Purkinje cell (primary cell): Measurements from ENCODE around the gene PLCB3. TPM values are rescaled to one million over a fixed set of nuclear protein-coding genes. Genes with fewer than 3 reads are reported as not detected.

Experiments
- polyA plus RNA-seq: library from polyadenylated mRNA; unstranded; fragments of >200 nt; fragmentation: Nextera tagmentation; gene quantifications from 2 replicates; pipeline ENCODE4 v1.2.1, GENCODE V29; 2014

The PLCB3 gene
- polyA plus RNA-seq, 1 donor from 2014 or later, result 9.9 TPM

GRCh38 chr11:64317961-64318765, 66.8 kb downstream of the PLCB3 start, which contains the start of gene PRDX5:
Gene PRDX5 (plus strand): TSS chr11:64318121. CDS start chr11:64318216, 95 bp downstream.

Other genes with a start within 250 kb of the PLCB3 start
- 0.59 TPM in 1 of 2 replicates, not detected in the other for gene FLRT1, start 215.6 kb upstream of the PLCB3 start, polyA plus RNA-seq
- 1.9 TPM in 1 of 2 replicates, not detected in the other for gene MACROD1, start 85.4 kb upstream of the PLCB3 start, polyA plus RNA-seq
- 43.6 and 47.9 TPM in 2 replicates for gene STIP1, start 65.4 kb upstream of the PLCB3 start, polyA plus RNA-seq
- not detected in 2 replicates for gene FERMT3, start 44.8 kb upstream of the PLCB3 start, polyA plus RNA-seq
- gene TRPT1, start 25.3 kb upstream of the PLCB3 start, polyA plus RNA-seq, result 15.5 and 43.1 TPM in 2 replicates
- gene NUDT22, start 25.3 kb upstream of the PLCB3 start, polyA plus RNA-seq, result 8.7 and 9.8 TPM in 2 replicates
- gene DNAJC4, start 21.0 kb upstream of the PLCB3 start, polyA plus RNA-seq, result 8.8 and 9.0 TPM in 2 replicates
- gene VEGFB, start 16.9 kb upstream of the PLCB3 start, polyA plus RNA-seq, result 9.3 and 11.2 TPM in 2 replicates
- 387 and 624 TPM in 2 replicates for gene FKBP2, start 10.4 kb upstream of the PLCB3 start, polyA plus RNA-seq
- gene PPP1R14B, start 4.6 kb upstream of the PLCB3 start, polyA plus RNA-seq, result 25.5 and 42.6 TPM in 2 replicates
- gene BAD, start 33.1 kb downstream of the PLCB3 start, polyA plus RNA-seq, result 9.3 and 18.9 TPM in 2 replicates
- 4.4 and 8.0 TPM in 2 replicates for gene GPR137, start 34.3 kb downstream of the PLCB3 start, polyA plus RNA-seq
- gene KCNK4, start 39.8 kb downstream of the PLCB3 start, polyA plus RNA-seq, result 0.17 TPM in 1 of 2 replicates, not detected in the other
- not detected in 2 replicates for gene CATSPERZ, start 48.8 kb downstream of the PLCB3 start, polyA plus RNA-seq
- gene ESRRA, start 54.0 kb downstream of the PLCB3 start, polyA plus RNA-seq, result 2.4 and 7.9 TPM in 2 replicates
- 247 and 261 TPM in 2 replicates for gene TRMT112, start 66.0 kb downstream of the PLCB3 start, polyA plus RNA-seq
- gene PRDX5, start 66.6 kb downstream of the PLCB3 start, polyA plus RNA-seq, result 352 and 367 TPM in 2 replicates
- gene CCDC88B, start 88.7 kb downstream of the PLCB3 start, polyA plus RNA-seq, result not detected in 2 replicates
- 0.46 and 0.67 TPM in 2 replicates for gene RPS6KA4, start 107.6 kb downstream of the PLCB3 start, polyA plus RNA-seq